ES-I3 (cell line): Measurements from ENCODE around the gene FER.
"Not testable (repeated sequence)": the region's sequence is repeated elsewhere in the genome, so short reads cannot be mapped to it uniquely, and the experiment has no call there.

Source experiments
- H3K36me3 ChIP-seq: 2 replicates; pipeline ENCODE4 v1.6.1; 2013; ENCODE audit warnings: mild to moderate bottlenecking, low read length, control low read depth, moderate library complexity; ENCODE audit not compliant: insufficient read depth
- H3K4me1 ChIP-seq: 2 replicates; pipeline ENCODE4 v1.6.1; 2013; ENCODE audit warnings: mild to moderate bottlenecking, control low read depth, low read length; ENCODE audit not compliant: insufficient read depth
- H3K9ac ChIP-seq: 2 replicates; pipeline ENCODE4 v1.6.1; 2013; ENCODE audit warnings: low read depth, mild to moderate bottlenecking, low read length, moderate library complexity
- H3K9me3 ChIP-seq: 2 replicates; pipeline ENCODE4 v1.6.1; 2013; ENCODE audit warnings: mild to moderate bottlenecking, low read length, moderate library complexity; ENCODE audit not compliant: control insufficient read depth, insufficient read depth

Gene FER

GRCh38 chr5:109050321-109050720 lies 302.6 kb downstream of the FER start:
- not testable (repeated sequence) for H3K9me3 ChIP-seq, H3K4me1 ChIP-seq, H3K36me3 ChIP-seq

GRCh38 chr5:109052216-109052615 lies 304.5 kb downstream of the FER start:
- not testable (repeated sequence) for H3K4me1 ChIP-seq, H3K9ac ChIP-seq, H3K9me3 ChIP-seq, H3K36me3 ChIP-seq

More at GRCh38 chr5:109050321-109050720, 302.6 kb downstream of the FER start:
- not testable (repeated sequence) for H3K9ac ChIP-seq

GRCh38 chr5:109053995-109054417 lies 306.3 kb downstream of the FER start:
- no peaks in the 10 kb centered on the region for H3K36me3 ChIP-seq
- no peak overlapping the region for H3K9ac ChIP-seq
- no peaks in the 10 kb centered on the region for H3K4me1 ChIP-seq
- H3K9me3 ChIP-seq: no peaks in the 10 kb centered on the region

- no peaks in the 10 kb centered on the region for H3K9me3 ChIP-seq
- H3K9ac ChIP-seq: no peak overlapping the region
- no peaks in the 10 kb centered on the region for H3K4me1 ChIP-seq
- no peaks in the 10 kb centered on the region for H3K36me3 ChIP-seq
These were observed 312.8 kb downstream of the FER start for GRCh38 chr5:109060378-109061025.

- H3K4me1 ChIP-seq: no peaks in the 10 kb centered on the region
- H3K9me3 ChIP-seq: no peaks in the 10 kb centered on the region
- H3K9ac ChIP-seq: no peak overlapping the region
- H3K36me3 ChIP-seq: no peaks in the 10 kb centered on the region
These were observed 315.0 kb downstream of the FER start for GRCh38 chr5:109062664-109063063.

- Histone ChIP-seq H3K9ac (no peak overlapping the region), H3K36me3 (no peaks in the 10 kb centered on the region), H3K9me3 (no peaks in the 10 kb centered on the region), H3K4me1 (no peaks in the 10 kb centered on the region)
These were observed 315.5 kb downstream of the FER start for GRCh38 chr5:109063223-109063622.

- no peaks in the 10 kb centered on the region for H3K9me3 ChIP-seq
- no peaks in the 10 kb centered on the region for H3K4me1 ChIP-seq
- H3K9ac ChIP-seq: no peak overlapping the region
- H3K36me3 ChIP-seq: no peaks in the 10 kb centered on the region
These were observed 329.0 kb downstream of the FER start for GRCh38 chr5:109076741-109077140.

- no peaks in the 10 kb centered on the region for H3K4me1 ChIP-seq
- H3K36me3 ChIP-seq: no peaks in the 10 kb centered on the region
- H3K9me3 ChIP-seq: no peaks in the 10 kb centered on the region
- no peak overlapping the region for H3K9ac ChIP-seq
These were observed 330.8 kb downstream of the FER start for GRCh38 chr5:109078448-109078847.

- Histone ChIP-seq H3K36me3 (no peaks in the 10 kb centered on the region), H3K4me1 (no peaks in the 10 kb centered on the region), H3K9ac (no peak overlapping the region), H3K9me3 (no peaks in the 10 kb centered on the region)
These were observed 332.8 kb downstream of the FER start for GRCh38 chr5:109080481-109080880.

GRCh38 chr5:109080896-109081295 lies 333.2 kb downstream of the FER start:
- Histone ChIP-seq H3K9ac (no peak overlapping the region), H3K9me3 (no peaks in the 10 kb centered on the region), H3K36me3 (no peaks in the 10 kb centered on the region), H3K4me1 (no peaks in the 10 kb centered on the region)

- no peaks in the 10 kb centered on the region for H3K9me3 ChIP-seq
- H3K4me1 ChIP-seq: peaks cover 5% of the 10 kb centered on the region; the same call in 1 of the 2 replicates
- no peaks in the 10 kb centered on the region for H3K36me3 ChIP-seq
- H3K9ac ChIP-seq: no peak overlapping the region
These were observed 336.2 kb downstream of the FER start for GRCh38 chr5:109083937-109084336.

GRCh38 chr5:109089191-109089590 lies 341.5 kb downstream of the FER start:
- Histone ChIP-seq H3K4me1 (peaks cover 5% of the 10 kb centered on the region; the same call in 1 of the 2 replicates), H3K9me3 (no peaks in the 10 kb centered on the region), H3K9ac (no peak overlapping the region), H3K36me3 (no peaks in the 10 kb centered on the region)

GRCh38 chr5:109099081-109099480 lies 351.4 kb downstream of the FER start:
- H3K36me3 ChIP-seq: no peaks in the 10 kb centered on the region
- H3K9ac ChIP-seq: no peak overlapping the region
- H3K9me3 ChIP-seq: no peaks in the 10 kb centered on the region
- no peaks in the 10 kb centered on the region for H3K4me1 ChIP-seq

- Histone ChIP-seq H3K4me1 (no peaks in the 10 kb centered on the region), H3K9ac (no peak overlapping the region)
These were observed 353.3 kb downstream of the FER start for GRCh38 chr5:109100971-109101370.

GRCh38 chr5:109102096-109102690 lies 354.5 kb downstream of the FER start:
- Histone ChIP-seq H3K9me3 (no peaks in the 10 kb centered on the region), H3K36me3 (no peaks in the 10 kb centered on the region), H3K9ac (no peak overlapping the region), H3K4me1 (no peaks in the 10 kb centered on the region)

More at GRCh38 chr5:109100971-109101370, 353.3 kb downstream of the FER start:
- H3K36me3 ChIP-seq: no peaks in the 10 kb centered on the region
- no peaks in the 10 kb centered on the region for H3K9me3 ChIP-seq
